Germinal center (tissue), 1 donor: ENCODE measurements around the gene OR10G3.
A peak's percentile ranks its signal among the peaks of the same experiment; 100 is the strongest.
"Not testable (repeated sequence)": the region's sequence is repeated elsewhere in the genome, so short reads cannot be mapped to it uniquely, and the experiment has no call there.

Experiments used
- DNase-seq: peaks from one replicate; pipeline ENCODE4 v3.0.0; 2012; ENCODE audit warnings: mixed read lengths, low spot score

The OR10G3 gene, protein sequence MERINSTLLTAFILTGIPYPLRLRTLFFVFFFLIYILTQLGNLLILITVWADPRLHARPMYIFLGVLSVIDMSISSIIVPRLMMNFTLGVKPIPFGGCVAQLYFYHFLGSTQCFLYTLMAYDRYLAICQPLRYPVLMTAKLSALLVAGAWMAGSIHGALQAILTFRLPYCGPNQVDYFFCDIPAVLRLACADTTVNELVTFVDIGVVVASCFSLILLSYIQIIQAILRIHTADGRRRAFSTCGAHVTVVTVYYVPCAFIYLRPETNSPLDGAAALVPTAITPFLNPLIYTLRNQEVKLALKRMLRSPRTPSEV

DNA sequence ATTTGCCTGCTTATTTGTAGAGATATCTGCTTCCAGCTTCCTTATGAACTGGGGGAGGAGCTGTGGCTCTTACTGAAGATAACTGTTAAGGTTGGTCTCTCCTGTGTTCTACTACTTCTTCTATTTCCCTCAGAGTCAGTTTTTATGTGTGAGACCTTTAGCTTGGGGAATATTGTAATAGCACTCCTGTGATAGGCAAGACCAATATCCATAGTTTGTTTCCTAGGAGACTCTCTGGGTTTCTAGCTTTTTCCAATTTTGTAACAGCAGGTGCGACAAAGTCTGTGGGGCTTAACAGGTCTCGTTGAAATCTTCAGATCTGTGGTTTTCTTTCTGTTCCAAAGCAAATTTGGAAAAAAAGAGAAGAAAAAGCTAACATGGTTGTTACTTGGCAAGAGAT, at the start of gene OR10G3:
TSS of gene OR10G3 (minus strand) at position 101 of the 400 bp plus-strand sequence. CDS start 9,332 bp downstream, outside the sequence.
- DNase-seq, result no peak

- DNase-seq, result no peak
These were observed 46.8 kb upstream of the OR10G3 start for GRCh38 chr14:21626491-21627230.

- no peak for DNase-seq
These were observed 37.7 kb upstream of the OR10G3 start for GRCh38 chr14:21617614-21618013.

DNA sequence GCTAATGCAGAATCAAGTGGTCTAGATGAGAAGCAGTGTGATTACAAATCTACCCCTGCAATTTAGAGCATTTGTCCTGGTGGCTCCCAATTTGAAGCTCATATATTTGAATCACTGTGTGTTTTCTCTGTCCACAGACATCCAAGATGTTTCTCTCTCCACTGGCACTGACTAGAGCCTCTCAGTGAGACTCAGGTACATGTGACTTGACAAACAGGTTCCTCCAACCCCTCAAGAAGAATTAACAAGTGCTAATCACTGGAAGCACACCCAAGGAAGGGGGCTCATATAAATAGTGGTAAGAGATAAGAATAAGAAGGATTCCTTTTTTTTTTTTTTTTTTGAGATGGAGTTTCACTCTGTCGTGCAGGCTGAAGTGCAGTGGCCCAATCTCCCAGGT, 34.4 kb upstream of the OR10G3 start:
- no peak for DNase-seq

GRCh38 chr14:21612324-21612723, 32.4 kb upstream of the OR10G3 start:
- DNase-seq, result no peak

DNA sequence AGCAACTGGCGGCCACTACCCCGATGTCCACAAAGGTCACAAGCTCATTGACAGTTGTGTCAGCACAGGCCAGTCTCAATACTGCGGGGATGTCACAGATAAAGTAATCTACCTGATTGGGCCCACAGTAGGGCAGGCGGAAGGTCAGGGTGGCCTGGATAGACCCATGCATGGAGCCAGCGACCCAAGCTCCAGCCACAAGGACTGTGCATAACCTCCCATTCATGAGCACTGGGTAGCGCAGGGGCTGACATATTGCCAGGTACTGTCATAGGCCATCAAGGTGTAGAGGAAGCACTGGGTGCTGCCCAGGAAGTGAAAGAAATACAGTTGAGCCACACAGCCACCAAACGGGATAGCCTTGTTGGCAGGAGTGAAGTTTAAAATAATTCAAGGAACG, 22.3 kb upstream of the OR10G3 start:
- not testable (repeated sequence) for DNase-seq

GRCh38 chr14:21589317-21589716, 9.4 kb upstream of the OR10G3 start:
- DNase-seq, result no peak

DNA sequence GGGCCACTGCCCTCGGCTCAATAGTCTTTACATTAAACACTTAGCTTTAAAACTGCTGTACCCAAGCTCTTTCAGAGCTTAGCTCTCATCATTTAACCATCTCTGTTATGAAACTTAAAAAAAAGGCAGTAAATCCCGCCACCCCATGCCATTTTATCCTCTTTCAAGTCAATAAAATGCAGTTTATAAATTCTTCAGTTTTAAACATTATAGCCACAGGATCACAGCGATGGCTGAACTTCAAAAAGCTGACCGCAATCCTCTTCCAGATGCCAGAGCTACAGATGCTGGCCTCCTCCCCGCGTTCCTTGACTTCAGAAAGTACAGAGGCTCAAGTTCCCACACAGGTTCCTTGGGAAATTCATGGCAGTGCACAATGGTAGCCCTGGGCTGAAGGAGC, 4.2 kb downstream of the OR10G3 start:
- no peak for DNase-seq

GRCh38 chr14:21572604-21573003, 7.3 kb downstream of the OR10G3 start:
- DNase-seq, result no peak

GRCh38 chr14:21558703-21559170, 21.1 kb downstream of the OR10G3 start:
- no peak for DNase-seq

- peak; percentile 60 for DNase-seq
These were observed 22.6 kb downstream of the OR10G3 start for GRCh38 chr14:21557084-21557901.

- DNase-seq, result no peak
These were observed 23.3 kb downstream of the OR10G3 start for GRCh38 chr14:21556378-21557083.

DNA sequence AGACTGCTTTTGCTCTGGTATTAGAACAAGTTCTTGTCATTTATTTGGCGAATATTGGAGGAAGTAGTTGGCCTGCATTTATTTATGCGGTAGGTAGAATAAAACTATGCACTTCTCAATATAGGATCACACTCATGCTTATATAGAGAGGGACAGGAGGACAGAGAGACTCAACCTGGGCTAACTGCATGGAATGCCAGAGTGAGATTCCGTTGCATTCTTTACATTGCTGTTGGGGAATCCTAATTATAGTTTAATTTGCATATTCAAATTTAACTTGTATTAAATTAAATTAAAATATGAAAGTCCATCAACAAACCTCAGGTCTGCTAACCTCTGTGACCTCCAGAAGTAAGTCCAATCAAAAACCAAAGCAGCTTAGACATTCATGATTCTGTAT, 26.6 kb downstream of the OR10G3 start:
- no peak for DNase-seq

- DNase-seq, result not testable (repeated sequence)
These were observed 35.3 kb downstream of the OR10G3 start for GRCh38 chr14:21544588-21544987.

GRCh38 chr14:21543963-21544362, 35.9 kb downstream of the OR10G3 start:
- no peak for DNase-seq

GRCh38 chr14:21543521-21543960, 36.3 kb downstream of the OR10G3 start:
- no peak for DNase-seq

- DNase-seq, result no peak
These were observed 38.3 kb downstream of the OR10G3 start for GRCh38 chr14:21541413-21542074.

DNA sequence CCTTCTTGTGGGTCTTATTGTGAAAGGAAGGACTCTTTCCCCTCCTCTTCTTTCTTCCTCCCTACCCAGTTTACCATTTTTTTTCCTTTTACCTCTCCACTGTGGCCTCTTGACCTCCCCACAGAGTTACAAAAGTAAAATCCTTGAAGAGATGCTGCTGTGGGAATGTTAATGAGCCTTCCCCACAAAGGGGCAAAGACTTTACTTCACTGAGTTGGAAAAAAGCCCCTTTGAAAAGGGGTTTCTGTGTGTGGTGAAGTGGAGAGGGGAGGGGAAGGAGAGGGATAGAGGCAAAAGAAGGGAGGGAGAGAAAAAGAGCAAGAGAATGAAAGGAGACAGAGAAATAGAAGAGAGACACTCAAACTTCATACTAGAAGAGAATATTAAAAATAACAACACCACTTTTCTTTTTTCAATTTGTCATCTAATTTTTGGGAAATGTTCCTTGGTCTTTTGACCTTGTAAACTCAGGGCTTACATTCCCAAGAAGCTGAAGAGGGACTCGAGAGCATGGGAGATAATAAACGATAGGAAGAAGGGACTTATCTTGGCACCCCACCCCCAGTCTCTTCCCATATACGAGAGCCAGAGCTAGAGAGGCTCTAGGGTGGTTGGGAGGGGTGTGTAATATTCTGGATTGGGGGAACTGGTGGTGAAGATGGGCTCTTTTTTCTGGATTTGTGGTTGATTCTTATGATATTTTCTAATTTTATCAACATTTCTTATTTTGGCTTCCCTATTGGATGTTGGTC, 40.5 kb downstream of the OR10G3 start:
- DNase-seq, result no peak

- no peak for DNase-seq
These were observed 42.8 kb downstream of the OR10G3 start for GRCh38 chr14:21537090-21537424.

- DNase-seq, result no peak
These were observed 43.3 kb downstream of the OR10G3 start for GRCh38 chr14:21536418-21537089.
